Astrocyte of the cerebellum (primary cell): ENCODE measurements around the gene NANOS2.

Source experiments
- DNase-seq: peaks from one replicate; pipeline ENCODE4 v3.0.0-alpha.2; 2011; ENCODE audit warnings: low read depth
- H3K4me3 ChIP-seq: 2 replicates; pipeline ENCODE4 v1.5.1; 2011; ENCODE audit warnings: mild to moderate bottlenecking, low read depth, low read length, moderate library complexity
- CTCF ChIP-seq: IDR thresholded peaks from 2 replicates; pipeline ENCODE4 v1.5.1; 2012; ENCODE audit warnings: low read length, low read depth, moderate library complexity, mild to moderate bottlenecking; ENCODE audit errors: missing control alignments
- in situ Hi-C: cut with HindIII; loops from 2 replicates; pipeline ENCODE4 v1.10.0; 2017; ENCODE audit warnings: low sequenced_read_pairs

NANOS2 gene

GRCh38 chr19:45955905-45956608 lies 41.5 kb upstream of the NANOS2 start:
- H3K4me3 ChIP-seq, result no peak overlapping the region
- no peak for TF ChIP-seq CTCF
- in situ Hi-C loops, result no loop called here
- peak; percentile 5 for DNase-seq

GRCh38 chr19:45954156-45954555 lies 39.6 kb upstream of the NANOS2 start:
- TF ChIP-seq CTCF, result no peak
- DNase-seq, result no peak
- in situ Hi-C loops, result no loop called here
- no peak overlapping the region for H3K4me3 ChIP-seq

GRCh38 chr19:45953676-45954075 lies 39.1 kb upstream of the NANOS2 start:
- no peak overlapping the region for H3K4me3 ChIP-seq
- in situ Hi-C loops, result no loop called here

GRCh38 chr19:45952686-45953505 lies 38.3 kb upstream of the NANOS2 start:
- peak; percentile 6 for DNase-seq
- in situ Hi-C loops, result no loop called here
- H3K4me3 ChIP-seq, result no peak overlapping the region
- TF ChIP-seq CTCF, result no peak

More at GRCh38 chr19:45953676-45954075, 39.1 kb upstream of the NANOS2 start:
- DNase-seq, result no peak
- TF ChIP-seq CTCF, result no peak

GRCh38 chr19:45952341-45952685 lies 37.7 kb upstream of the NANOS2 start:
- DNase-seq, result no peak
- no peak for TF ChIP-seq CTCF
- H3K4me3 ChIP-seq, result no peak overlapping the region
- in situ Hi-C loops, result no loop called here

GRCh38 chr19:45947926-45948325 lies 33.3 kb upstream of the NANOS2 start:
- in situ Hi-C loops, result no loop called here
- no peak overlapping the region for H3K4me3 ChIP-seq

More at GRCh38 chr19:45947926-45948325, 33.3 kb upstream of the NANOS2 start:
- DNase-seq, result peak; percentile 41
- TF ChIP-seq CTCF, result no peak
